ENCODE measurements around the gene POLR3G. TPM values are rescaled to one million over a fixed set of nuclear protein-coding genes. Genes with fewer than 3 reads are reported as not detected.

The POLR3G gene
- total and polyA plus RNA-seq, 2 experiments from 2014 or later = 0.95 to 1.6 TPM

DNA sequence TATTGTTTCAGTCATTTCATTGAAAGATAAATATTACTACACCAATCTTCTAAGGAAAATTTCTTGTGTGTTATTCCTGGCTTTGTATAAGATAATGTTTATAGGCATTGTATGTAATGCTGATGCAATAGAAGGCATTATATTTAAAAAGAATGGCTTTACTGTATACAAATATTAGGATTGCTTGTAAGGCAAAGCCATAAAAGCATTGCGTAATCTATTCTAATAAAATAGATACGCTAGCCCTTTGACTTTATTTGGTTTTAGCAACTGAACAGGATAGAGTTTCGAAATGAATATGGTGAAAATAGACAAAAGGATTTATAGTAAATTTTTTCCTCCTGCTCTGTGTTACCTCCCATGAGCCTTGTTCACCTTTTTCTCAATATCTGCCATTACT lies 60.3 kb downstream of the POLR3G start:
- Histone ChIP-seq H3K27me3 (no peaks in the 10 kb centered on the region), H3K27ac (no peak overlapping the region)

DNA sequence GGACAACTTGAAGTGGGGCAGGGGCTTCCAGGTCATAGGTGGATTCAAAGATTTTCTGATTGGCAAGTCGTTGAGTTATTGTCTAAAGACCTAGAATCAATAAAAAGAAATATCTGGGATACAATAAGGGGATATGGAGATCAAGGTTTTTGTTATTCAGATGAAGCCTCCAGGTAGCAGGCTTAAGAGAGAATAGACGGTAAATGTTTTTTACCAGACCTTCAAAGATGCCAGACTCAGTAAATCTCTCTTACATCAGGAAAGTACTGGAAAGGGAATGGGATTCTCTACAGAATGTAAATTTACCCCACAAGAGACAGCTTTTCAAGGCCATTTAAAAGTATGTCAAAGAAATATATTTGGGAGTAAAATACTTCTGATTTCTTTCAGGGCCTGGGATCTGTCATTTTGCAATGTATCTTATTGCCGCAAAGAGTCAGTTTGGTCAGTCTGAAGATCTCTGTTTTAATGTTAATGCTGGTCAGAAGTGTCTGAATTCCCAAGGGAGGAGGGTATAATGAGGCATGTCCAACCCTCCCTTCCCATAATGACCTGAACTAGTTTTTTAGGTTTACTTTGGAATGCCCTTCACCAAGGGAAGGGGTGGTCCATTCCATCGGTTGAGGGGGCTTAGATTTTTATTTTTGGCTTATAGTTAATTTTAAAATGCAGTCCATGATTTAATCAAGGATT lies 68.3 kb downstream of the POLR3G start:
- H3K36me3 ChIP-seq = no peaks in the 10 kb centered on the region
- H3K9me3 ChIP-seq (ENCODE audit: low read depth) = no peaks in the 10 kb centered on the region
- TF ChIP-seq, protein P1, sequence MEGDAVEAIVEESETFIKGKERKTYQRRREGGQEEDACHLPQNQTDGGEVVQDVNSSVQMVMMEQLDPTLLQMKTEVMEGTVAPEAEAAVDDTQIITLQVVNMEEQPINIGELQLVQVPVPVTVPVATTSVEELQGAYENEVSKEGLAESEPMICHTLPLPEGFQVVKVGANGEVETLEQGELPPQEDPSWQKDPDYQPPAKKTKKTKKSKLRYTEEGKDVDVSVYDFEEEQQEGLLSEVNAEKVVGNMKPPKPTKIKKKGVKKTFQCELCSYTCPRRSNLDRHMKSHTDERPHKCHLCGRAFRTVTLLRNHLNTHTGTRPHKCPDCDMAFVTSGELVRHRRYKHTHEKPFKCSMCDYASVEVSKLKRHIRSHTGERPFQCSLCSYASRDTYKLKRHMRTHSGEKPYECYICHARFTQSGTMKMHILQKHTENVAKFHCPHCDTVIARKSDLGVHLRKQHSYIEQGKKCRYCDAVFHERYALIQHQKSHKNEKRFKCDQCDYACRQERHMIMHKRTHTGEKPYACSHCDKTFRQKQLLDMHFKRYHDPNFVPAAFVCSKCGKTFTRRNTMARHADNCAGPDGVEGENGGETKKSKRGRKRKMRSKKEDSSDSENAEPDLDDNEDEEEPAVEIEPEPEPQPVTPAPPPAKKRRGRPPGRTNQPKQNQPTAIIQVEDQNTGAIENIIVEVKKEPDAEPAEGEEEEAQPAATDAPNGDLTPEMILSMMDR (IDR thresholded peaks at IDR 0.05; ENCODE audit: low read depth, low read length) = no peak
- no peaks in the 10 kb centered on the region for H3K4me1 ChIP-seq (ENCODE audit: low read depth)
- no peak for DNase-seq (ENCODE audit: low read depth in 1 of 2, low spot score in 1 of 2)
- no peaks in the 10 kb centered on the region for H3K27me3 ChIP-seq
- no peak overlapping the region for H3K27ac ChIP-seq
- no peak overlapping the region for H3K4me3 ChIP-seq

More for the DNA sequence above, 60.3 kb downstream of the POLR3G start:
- Histone ChIP-seq H3K36me3 (no peaks in the 10 kb centered on the region), H3K4me1 (ENCODE audit: low read depth) (peaks cover 3% of the 10 kb centered on the region), H3K9me3 (ENCODE audit: low read depth) (no peaks in the 10 kb centered on the region), H3K4me3 (no peak overlapping the region)
- DNase-seq (ENCODE audit: low read depth in 1 of 2, low spot score in 1 of 2) = no peak
- TF ChIP-seq, protein P1 (IDR thresholded peaks at IDR 0.05; ENCODE audit: low read depth, low read length) = no peak

DNA sequence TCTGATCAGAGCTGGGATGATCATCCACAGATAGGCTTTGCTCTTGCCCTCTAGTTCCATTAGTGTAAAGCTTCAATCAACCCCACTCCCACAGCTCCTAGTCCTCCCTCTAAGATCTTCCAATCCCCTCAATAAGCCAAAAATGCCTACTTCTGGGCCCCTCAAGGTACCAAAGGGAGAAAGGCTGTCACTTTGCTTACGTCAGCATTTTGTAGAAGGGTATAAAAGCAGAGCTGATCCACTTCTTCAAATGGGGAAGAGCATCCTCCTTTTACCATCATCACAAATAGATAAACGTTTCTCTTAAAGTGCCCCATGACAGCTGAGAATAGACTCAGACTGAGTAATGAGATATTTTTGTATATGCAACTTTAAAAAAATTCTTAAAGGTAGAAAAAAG lies 70.8 kb downstream of the POLR3G start:
- TF ChIP-seq, protein P1 (IDR thresholded peaks at IDR 0.05; ENCODE audit: low read depth, low read length) = no peak
- Histone ChIP-seq H3K4me1 (ENCODE audit: low read depth) (no peaks in the 10 kb centered on the region), H3K27ac (no peak overlapping the region), H3K9me3 (ENCODE audit: low read depth) (no peaks in the 10 kb centered on the region), H3K27me3 (no peaks in the 10 kb centered on the region), H3K4me3 (no peak overlapping the region), H3K36me3 (no peaks in the 10 kb centered on the region)
- DNase-seq (ENCODE audit: low read depth in 1 of 2, low spot score in 1 of 2) = no peak

DNA sequence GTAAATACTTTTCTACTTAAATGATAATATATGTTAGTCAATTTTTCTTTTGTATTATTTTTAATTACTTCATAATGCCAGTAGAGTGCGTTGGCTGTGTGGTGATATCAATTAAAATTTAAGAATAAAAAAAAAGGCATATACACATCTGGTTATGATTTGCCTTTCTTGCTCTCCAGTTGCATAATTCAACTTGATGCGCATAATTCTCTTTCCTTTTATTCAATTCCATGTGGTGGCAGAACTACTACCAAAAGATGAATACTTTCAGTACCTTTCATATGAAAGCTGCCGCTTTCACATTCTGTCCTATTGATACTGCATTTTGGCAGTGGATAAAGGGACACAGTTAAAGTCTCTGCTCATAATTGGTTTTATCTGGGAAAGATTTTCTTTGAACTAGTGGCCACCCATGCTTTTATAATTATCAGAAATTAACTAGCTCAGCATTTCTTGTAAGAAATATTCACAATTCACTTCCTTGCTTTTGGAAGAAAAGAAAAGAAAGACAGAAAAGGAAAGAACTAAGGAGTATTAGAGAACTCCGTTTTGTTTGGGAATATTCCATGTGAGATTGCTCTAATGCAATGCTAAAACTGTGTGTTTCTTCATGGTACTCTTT lies 71.7 kb downstream of the POLR3G start:
- Histone ChIP-seq H3K4me1 (ENCODE audit: low read depth) (no peaks in the 10 kb centered on the region), H3K9me3 (ENCODE audit: low read depth) (no peaks in the 10 kb centered on the region), H3K27me3 (no peaks in the 10 kb centered on the region), H3K36me3 (no peaks in the 10 kb centered on the region), H3K27ac (no peak overlapping the region), H3K4me3 (no peak overlapping the region)
- DNase-seq (ENCODE audit: low read depth in 1 of 2, low spot score in 1 of 2) = no peak
- TF ChIP-seq, protein P1 (IDR thresholded peaks at IDR 0.05; ENCODE audit: low read depth, low read length) = no peak

DNA sequence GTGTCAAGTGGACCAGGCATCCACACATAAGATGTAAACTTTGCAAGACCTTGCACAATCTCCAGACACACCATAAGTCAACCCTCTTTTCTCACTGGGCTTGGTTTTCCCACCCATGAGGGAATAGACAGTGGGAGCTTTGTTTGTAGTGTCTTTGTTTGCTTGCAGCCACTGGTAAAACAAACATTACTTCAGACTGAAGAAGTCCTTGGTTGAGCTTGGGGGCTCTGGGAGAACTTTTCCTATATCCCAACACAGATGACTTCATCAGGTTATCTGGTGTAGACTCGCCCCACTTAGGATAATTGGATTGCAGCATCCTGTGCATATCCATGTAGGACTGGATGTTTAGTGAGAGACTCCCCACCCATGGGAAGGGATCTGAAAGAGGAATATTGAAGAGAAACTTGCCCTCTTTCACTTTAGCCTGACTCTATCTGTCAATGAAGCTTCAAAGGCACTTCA lies 72.4 kb downstream of the POLR3G start:
- Histone ChIP-seq H3K27ac (no peak overlapping the region), H3K9me3 (ENCODE audit: low read depth) (no peaks in the 10 kb centered on the region), H3K4me1 (ENCODE audit: low read depth) (no peaks in the 10 kb centered on the region), H3K27me3 (no peaks in the 10 kb centered on the region), H3K36me3 (no peaks in the 10 kb centered on the region), H3K4me3 (no peak overlapping the region)
- TF ChIP-seq, protein P1 (IDR thresholded peaks at IDR 0.05; ENCODE audit: low read depth, low read length) = no peak
- DNase-seq (ENCODE audit: low read depth in 1 of 2, low spot score in 1 of 2) = no peak
